Measurements from ENCODE around the gene TUBA3D. TPM values are rescaled to one million over a fixed set of nuclear protein-coding genes. Genes with fewer than 3 reads are reported as not detected.
"Not testable (repeated sequence)": the region's sequence is repeated elsewhere in the genome, so short reads cannot be mapped to it uniquely, and the experiment has no call there.

TUBA3D gene
- total RNA-seq, 1 donor from 2014 or later, result not detected

DNA sequence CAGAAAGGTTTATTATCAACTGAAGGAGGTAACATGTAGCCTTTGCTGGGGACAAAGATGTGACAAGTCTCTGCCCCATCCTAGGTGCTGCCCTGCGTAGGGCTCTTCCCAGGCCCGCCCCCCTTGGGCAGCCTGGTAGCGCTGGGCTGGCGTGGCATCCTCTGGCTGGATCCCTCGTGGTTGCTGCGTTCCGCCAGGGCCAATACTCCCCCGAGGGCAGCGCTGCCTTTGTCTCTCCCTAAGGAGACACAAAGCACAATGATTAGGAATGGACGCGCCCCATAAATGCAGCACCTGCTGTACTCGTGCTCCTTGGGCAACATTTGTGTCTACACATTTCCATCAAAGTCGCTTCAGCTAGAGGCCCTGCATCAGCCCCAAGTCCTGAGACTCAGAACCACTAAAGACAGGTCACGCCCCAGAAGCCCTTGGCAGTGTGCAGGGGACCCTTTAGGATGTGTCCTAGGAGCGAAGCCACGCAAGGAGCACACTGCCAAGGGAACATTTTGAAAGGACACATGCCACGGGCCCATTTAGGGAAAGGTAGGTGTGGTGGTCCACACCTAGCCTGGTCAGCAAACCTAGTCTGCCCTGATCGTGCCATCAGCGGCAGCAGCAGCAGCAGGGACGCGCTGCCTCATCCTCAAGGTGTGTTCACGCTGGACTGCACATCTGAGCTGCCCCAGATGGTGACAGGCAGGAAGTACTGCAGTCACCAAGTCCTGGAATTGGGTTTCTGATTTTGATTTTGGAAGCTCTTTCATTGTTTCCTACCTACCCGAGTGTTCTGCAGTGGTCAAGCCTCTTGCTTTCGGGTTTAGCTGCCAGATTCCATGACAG, 8.3 kb downstream of the TUBA3D start:
- peak; percentile 55 for DNase-seq (ENCODE audit: low spot score)

DNA sequence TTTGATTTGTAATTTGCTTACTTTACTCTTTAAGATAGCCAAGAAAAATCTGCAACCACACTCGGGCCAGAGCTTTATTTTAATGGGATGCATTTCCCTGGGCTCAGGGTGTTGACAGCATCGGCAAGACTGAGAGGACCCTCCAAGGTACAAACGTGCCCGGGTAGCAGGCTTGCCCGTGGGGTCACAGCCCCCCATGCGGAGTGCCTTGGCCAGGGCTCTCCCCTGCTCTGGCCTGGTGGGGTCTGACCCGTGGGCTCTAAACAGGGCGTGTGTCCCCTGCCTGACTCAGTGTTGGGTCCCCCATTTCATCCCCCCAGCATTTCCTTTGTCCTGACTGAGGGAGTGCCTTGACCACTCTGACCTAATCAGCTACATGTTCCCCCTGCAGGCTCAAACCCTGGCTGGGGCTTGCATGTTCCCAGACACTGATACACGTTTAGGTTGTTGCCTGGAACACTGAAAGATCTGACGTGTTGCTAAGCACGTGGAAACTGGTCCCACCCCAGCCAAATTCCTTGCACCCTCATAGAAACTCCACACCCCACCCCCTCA, 9.1 kb downstream of the TUBA3D start:
- not testable (repeated sequence) for DNase-seq (ENCODE audit: low spot score)

DNA sequence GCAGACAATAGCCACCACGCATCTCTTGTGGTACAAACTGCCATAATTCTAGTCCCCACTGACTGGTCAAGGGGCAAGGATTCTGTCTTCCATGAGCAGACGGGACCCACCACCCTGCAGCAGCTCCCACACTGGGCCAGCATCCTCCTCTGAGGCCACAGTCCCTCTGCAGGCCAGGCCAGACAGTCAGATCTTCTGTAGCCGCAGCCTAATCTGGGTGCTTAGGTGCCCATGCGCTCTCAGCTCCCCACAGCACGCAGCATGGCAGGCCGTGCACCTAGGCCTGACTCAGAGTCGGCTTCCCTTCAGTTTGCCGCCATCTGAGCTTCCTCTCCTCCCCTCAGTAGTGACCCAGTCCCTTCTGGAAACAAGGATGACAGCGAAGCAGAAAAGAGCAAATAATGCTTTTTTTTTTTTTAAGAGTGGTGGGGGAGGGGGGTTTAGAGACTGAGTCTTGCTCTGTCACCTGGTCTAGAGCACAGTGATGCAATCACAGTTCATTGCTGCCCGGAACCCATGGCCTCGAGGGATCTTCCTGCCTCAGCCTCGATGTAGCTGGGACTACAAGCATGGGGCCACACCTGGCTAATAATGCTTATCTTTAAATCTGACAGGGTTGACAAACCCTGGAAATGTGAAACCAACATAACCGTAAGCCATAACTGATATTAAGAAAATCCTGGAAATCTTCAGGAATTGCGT, 10.4 kb downstream of the TUBA3D start:
- DNase-seq (ENCODE audit: low spot score), result not testable (repeated sequence)

DNA sequence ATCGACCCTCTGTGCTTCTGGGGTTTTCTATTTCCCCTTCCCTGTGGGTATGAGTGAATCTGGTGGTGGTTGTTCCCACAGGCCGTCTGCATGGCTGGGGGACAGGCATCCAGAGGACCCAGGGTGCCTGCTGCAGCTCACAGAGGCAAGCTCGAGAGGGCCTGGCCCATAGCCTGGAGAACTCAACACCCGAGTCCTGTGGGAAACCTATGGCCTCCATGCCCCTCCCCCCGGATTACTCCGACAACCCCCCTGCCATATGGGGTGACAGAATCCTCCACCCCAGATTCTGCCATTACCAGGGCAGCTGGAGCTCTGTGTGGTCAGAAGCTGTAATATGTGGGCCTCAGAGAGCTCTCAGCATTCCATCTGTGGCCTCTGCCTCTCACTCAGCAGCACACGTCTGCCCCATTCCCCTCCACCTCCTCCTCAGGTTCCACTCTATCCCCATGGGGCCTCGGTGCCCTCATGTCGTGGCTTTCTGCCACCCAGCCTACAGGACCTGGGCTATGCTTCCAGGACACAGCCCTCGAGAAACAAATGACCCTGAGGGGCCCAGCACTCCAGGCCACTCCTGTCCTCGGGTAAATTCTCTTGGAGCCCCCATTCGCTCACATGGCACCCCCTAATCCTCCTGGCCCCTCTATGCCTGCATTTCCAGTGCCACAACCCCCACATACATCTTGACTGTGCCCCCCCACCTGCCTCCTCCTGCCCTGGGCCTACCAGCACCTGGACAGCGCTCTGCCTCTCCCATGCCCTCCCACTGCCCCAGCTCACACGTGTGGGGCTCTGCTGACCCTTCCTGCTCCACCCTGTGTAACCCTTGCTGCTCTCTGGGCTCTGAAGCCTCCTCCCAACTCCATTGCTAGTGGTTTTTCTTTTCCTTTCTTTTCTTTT, 12.6 kb downstream of the TUBA3D start:
- DNase-seq (ENCODE audit: low spot score), result no peak

DNA sequence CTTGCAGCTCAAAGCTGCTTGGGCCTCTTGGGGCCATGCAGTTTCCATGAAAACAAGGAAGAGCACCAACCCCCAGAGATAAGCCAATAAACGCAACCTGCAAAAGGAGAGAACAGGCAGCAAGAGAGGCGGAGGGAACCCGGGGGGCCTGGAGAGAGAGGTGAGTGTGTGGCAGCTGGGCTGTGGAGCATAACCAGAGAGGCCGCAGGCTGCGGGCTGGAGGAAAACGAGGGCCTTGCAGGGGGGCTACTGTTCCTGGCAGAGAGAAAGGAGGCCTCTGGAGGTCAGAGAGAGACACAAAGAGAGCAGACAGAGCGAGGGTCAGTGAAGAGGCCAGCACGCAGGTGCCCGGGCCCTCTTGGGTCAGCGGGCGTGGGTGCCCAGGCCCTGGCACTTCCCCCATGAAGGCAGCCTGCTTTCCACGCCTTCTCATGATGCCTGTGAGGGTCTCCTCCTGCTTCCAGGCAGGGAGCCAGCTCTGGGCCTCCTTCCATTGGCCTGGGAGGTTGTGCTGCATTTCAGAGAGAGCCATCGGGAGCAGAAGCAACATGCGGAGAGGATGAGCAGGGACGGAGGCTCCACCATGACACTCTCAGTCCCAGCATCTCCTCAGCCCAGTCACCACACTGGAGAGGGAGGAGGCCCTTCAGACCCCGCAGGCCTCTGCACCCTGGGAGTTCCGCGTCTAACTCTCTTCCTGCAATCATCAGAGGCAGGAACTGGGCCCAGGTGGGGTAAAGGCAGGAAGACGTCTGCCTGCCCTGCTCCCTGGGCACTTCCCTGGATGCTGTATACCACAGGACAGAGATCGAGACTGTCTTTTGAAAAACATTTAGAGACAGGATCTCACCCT, 14.9 kb downstream of the TUBA3D start:
- not testable (repeated sequence) for DNase-seq (ENCODE audit: low spot score)

DNA sequence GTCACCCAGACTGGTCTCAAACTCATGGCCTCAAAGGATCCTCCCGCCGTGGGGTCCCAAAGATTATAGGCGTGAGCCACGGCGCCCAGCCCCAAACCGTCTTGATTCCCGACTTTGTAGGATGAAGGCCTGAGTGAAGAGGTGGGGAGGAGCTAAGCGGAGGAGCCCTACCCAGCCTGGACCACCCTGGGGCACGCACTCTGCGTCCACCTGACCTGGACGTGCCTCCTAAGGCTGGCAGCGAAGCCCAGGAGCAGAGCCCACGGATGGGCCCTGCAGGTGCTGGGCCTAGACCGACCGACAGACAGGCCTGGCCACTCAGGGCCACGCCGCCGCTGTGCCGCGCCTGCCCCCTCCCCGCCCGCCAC, 15.5 kb downstream of the TUBA3D start:
- not testable (repeated sequence) for DNase-seq (ENCODE audit: low spot score)

DNA sequence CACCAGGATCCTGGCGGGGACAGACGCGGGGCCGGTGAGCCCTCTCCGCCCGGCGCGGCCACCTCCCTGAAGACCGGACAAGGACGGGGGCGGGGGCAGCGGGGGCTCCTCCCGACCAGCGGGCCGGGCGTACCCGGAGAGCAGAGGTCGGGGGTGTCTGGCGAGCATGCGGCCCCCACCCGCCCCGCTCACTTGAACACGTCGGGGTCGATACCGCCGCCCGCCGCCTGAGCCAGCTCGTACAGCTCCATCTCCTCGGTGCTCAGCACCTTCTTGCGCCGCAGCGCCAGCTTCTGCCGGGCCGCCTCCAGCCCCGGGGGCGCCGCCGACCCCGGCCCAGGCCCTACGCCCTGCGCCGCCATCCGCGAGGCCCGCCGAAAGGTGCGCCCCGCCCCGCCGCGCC, 16.1 kb downstream of the TUBA3D start, which contains the start of gene MZT2A:
Gene MZT2A (minus strand): TSS at position 383 of the 403 bp plus-strand sequence. CDS start 21 bp downstream, at position 362.
- not testable (repeated sequence) for DNase-seq (ENCODE audit: low spot score)

DNA sequence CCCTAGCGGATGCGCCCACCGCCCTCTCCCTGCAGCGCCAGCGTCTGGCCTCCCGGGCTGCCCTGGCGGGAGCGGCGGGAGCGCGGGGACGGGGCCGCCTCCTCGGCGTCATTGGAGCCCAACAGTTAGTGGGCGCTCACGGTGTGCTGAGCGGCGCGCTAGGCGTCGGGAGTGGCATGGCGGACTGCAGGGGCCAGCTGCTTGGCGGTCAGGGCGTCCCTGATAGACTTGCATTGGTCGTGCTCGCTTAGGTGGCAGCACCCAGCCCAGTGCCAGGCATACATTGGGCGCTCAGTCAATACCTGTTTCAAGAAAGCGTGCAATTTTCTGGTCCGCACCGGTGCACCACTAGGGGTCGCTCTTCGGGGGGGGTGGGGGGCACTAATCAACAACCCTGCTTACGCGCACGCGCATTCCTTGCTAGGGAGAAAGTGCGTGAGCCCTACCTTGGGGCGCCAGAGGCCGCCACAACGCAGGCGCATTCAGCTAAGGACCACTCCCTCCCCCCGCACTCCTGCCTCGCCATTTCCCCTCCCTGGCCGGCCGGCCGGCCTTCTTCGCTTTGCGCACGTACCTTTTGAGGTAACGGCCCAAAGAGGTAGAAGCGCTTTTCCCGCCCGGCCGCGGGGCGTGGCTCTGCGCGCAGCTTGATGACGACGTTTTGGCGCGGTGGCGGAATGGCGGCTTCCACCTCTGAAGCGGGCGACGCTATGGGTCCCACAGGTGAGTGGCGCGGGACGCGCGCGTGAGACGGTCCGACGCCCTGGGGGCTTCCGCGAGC, 16.7 kb downstream of the TUBA3D start:
- peak; percentile 96 for DNase-seq (ENCODE audit: low spot score)

DNA sequence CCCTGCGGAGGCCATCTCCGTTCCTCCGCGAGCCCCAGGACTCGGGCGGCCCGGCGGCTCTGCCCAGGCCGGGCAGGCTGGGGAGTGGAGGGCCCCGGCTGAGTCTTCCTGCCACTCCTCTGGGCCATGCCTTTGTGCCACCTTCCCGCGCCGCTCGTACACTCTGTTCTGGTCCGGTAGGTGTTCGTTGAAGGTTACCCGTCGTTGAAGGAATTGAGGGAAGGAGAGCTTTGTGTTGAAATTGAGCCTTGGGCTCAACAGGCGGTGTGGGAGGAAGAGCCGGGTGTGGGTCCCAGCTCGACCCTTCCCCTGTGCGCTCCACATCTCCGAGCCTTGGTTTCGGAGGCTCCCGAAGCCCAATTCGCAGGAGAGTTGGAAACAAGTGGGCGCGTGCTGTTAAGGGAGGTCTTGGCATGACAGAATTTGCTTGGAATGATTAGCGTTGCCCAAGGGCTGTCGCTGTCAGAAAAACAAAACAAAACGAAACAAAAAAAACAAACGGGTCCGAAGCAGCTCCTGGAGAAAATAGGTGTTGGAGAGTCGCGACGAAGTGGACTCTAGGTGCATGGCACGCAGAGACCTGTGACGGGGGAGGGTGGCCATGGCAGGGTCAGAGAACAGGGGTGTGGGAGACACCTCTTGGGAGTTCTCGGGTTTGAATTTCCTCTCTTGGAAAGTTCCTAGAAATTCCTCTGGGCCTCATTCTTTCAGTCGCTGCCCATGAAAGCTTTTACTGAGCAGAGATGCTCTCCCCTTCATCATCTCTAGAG, 17.5 kb downstream of the TUBA3D start:
- DNase-seq (ENCODE audit: low spot score), result no peak

DNA sequence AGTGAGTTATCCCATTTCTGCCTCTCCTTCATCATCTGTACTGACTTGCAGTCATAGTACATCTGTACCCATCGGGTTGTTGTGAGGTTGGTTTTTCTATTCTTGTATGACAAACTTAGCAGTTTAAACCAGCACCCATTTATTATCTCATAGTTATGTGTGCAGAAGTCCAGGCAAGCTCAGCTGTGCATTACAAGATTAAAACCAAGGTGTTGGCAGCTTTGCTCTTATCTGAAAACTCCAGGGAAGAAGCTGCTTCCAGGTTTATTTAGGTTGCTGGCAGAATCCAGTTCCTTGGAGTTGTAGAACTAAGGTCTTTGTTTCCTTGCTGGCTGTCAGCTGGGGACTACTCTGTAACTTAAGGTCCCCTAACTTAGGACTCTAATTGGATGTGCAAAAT, 19.6 kb downstream of the TUBA3D start:
- DNase-seq (ENCODE audit: low spot score), result not testable (repeated sequence)

DNA sequence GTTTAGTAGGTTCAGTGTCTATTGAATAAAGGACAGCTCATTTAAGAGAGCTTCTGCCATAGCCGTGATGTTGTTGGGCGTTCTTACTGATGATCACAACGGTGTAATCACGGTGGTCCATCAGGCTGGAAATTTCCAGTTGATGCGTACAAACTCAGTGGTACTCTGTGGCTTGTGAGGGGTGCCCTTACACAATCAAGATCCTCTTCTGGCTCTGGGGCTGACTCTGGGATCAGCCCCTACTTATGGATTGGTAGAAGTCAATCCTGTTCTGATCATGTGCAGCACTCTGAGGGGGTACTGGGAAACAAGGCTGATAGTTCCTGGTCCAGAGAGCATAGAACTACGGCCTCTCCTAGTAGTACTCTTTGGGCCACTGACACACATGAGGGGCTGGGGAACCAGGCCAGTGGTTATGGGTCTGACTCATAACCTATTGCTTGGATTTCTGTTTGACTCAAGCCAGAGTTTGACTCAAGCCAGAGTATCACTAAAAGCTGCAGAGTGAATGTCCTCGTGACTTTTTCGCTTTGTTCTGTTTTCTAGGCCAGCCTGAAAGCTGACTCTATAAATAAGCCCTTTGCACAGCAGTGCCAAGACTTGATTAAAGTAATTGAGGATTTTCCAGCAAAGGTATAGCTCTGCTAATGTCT, 22.5 kb downstream of the TUBA3D start:
- DNase-seq (ENCODE audit: low spot score), result not testable (repeated sequence)

DNA sequence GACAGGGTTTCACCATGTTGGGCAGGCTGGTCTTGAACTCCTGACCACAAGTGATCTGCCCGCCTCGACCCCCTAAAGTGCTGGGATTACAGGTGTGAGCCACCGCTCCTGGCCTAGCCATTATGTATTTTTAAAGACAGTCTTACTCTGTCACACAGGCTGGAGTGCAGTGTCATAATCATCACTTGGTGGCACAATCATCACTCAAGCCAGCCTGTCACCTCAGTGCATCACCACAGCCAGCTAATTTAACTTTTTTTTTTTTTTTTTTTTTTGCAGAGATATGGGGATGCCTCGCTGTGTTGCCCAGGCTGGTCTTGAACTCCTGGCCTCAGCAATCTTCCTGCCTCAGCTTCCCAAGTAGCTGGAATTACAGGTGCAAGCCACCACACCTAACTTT, 27.7 kb downstream of the TUBA3D start:
- DNase-seq (ENCODE audit: low spot score), result not testable (repeated sequence)

DNA sequence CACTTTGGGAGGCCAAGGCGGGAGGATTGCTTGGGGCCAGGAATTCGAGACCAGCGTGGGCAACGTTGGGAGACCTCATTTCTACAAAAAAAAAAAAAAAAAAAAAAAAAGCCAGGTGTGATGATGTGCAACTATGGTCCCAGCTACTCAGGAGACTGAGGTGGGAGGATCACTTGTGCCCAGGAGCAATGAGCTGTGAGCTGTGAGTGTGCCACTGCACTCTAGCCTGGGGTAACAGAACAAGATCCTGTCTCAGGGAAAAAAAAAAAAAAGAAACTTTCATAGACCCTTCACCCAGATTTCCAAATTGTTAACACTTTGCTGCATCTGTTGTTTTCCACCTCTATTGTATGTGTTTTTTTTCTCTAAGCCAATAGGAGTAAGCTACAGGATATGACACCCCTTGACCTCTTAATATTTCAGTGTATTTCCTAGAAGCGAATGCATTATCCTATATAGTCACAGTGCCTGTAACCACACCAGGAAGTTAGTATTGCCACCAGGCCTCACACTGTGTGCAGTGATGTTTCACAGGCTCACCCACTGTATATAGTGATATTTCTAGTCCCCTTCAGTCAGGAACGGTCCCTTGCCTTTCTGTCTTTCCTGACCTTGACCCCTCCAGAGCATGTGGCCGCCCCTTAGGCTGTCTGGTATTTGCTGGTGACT, 28.3 kb downstream of the TUBA3D start:
- not testable (repeated sequence) for DNase-seq (ENCODE audit: low spot score)

DNA sequence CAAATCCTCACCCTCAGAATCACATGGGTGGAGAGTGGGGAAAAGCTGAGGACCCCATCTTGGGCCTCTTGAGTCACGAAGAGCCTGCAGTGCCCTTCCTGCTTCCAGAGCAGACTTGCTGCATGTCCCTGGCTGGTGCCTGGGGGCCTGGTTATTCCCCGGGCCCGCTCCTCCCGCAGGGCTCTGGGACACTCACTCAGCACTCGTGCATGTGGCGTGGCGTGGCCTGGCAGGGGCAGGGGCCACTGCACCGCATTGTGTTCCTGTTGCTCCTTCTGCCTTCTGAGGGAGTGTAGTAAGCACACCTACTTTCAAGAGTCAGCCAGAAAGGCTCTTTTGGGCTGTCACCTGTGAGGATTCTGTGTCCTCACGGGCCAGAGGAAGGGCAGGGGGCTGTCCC, 33.7 kb downstream of the TUBA3D start:
- no peak for DNase-seq (ENCODE audit: low spot score)

DNA sequence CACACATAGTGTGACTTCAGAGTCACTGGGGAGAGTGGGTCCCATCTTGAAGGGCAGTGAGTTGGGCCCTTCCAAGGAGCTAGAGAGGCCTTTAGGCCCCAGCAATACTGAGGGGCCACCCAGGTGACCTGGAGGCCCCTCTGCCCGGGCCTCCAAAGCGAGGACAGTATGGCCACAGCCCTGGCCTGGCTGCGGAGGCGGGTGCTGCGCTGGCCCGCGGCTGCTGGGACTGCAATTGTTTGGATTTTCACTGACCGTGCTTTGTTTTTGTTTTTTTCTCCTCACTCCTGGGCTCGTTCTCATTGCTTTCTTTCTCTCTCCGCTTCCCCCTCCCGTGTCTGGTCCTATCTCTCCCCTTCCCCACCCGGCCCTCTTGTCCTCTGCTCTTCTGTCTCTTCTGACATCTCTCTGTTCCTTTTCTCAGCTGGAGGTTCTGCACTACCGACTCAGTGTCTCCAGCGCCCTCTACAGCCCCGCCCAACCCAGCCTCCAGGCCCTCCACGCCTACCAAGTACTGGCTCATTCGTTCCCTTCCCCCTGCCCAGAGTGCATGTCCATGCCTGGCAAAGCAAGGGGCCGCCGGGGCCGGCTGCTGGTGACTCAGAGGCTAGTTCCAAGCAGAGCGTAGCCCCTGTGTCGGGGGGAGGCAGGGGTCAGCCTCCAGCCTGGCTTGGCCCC, 35.5 kb downstream of the TUBA3D start:
- not testable (repeated sequence) for DNase-seq (ENCODE audit: low spot score)

DNA sequence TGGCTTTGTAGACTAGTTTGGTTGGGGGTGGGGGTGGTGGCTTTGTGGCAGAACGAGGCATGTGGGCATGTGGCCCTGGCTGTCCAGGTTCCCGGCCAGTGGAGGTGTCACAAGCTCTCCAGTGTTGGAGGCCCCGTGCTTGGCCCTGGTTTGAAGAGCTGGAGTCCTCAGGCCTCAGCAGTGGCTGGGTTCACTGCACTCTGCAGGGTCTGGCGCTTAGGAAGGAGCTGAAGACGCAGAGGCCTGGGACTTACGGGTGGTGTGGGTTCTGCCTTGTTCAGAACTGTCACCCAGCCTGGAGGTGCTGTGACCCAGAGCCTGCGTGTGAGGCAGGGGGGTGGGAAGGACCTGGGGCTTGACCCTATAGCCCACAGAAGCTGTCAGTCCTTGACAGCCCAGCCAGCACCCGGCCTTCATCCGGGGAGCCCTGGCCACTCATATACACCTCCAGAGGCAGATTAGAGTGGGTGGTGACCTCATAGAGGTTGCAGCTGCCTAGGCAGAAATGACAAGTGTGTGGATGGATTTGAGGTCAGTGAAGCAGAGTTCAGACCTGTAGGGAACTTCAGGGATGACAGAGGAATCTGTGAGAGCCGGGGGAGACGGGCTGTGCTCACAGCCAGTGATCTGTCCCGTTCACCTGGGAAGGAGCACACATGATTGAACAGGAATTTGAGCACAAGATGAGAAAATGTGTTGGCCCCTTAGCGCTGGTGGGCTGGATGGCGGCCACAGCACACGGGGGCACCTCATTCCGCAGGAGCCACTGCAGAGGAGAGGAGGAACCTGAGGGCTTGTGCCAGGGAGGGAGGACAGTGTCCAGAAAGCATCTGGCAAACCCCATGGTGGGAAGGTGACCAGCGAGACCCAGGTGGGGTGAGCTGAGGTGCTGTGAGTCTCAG, 36.3 kb downstream of the TUBA3D start:
- DNase-seq (ENCODE audit: low spot score), result not testable (repeated sequence)

All from mesenteric fat pad (tissue), 1 donor.